Stimulated activated CD8-positive, alpha-beta memory T cell treated with anti-CD3 and anti-CD28 coated beads, Interleukin-4, amount 100 ng/mL, for 24 hours (primary cell): Measurements from ENCODE around the gene DOCK11.
"Not testable (repeated sequence)": the region's sequence is repeated elsewhere in the genome, so short reads cannot be mapped to it uniquely, and the experiment has no call there.

Experiments used
- DNase-seq: peaks from one replicate; pipeline ENCODE4 v3.0.0-alpha.2; 2020; ENCODE audit warnings: low read depth

The DOCK11 gene

DNA sequence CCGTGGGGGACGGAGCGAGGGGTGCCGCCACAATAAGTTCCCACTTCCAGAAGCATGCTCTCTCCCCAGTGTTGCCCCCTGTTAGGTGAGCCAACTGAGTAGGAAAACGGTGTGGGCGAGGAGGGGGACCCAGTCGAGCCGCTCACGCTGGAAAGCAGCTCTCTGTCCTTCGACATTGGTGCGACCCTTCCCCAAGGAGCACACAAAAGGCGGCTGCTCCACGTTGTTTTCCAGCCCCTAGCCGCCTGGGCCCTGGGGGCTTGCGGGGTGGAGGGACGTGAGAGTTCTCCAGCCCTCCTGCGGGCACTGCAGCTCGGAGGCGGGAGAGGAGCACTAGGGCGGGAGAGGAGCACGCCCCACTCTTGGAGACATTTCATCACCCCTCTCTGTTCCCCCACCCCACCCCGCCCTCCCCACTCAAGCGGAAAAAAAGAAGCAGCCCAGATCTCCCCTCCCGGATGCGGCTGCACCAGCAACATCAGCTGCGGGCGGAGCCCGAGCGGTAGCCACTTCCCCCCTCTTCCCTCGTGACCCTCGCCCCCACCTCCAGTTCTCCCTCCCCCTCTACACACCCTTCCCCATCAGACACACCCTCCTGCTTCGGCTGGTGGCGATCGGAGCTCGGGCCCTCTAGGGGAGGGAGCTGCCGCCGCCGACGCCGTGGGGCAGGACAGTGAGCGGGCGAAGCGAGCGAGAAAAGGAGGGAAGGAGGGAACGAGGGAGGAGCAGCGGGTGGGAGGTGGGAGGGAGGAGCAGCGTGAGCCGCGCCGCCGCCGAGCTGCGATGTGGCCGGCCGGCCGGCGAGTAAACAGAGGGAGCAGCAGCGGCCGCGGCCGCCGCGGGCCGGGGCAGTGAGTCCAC, at the start of gene DOCK11:
Gene DOCK11, plus strand, starts transcription at position 755 of the 861 bp plus-strand sequence. CDS start 157 bp downstream, outside the sequence.
- DNase-seq = peak; percentile 74

DNA sequence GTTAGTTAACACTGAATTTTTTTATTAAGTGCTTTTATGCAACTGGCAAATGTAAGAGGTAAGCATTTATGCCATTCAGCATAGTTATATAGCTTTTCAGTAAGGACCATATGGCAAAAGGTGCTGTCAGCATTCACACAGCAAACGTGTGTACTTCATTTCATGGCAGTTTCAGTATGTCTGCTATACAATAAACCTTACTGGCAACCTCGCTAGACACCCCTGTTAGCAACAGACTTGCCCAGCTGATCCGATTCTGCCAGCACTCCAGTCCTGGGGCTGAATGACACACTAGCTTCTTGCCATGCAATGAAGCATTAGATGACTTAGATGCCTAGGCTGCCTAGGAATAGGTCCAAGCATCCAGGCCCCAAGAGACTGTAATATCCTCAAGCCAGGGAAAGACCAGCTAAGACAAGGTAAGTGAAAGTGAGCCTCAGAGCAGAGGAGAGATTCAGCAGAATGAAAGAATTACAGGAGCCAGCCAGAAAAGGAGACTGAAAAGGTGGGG, 47.3 kb upstream of the DOCK11 start:
- no peak for DNase-seq

DNA sequence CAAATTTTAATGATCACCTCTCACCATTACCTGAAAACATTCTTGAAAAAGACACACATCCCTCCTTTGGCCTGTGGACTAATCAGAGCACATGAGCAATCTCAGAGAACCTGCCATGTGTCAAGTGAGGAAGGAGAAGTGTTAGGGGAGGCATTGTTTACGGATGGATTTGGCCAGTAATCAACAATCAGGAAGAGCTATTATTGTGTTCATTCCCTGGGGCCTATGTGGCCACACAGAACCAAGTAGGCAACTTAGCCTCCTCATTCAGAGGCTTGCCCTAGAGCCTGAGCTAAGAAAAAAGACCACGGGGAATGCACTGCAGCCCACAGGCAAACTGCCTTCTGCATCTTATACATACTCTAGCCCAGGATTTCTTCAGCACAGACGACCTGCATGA, 40.6 kb upstream of the DOCK11 start:
- DNase-seq = no peak

DNA sequence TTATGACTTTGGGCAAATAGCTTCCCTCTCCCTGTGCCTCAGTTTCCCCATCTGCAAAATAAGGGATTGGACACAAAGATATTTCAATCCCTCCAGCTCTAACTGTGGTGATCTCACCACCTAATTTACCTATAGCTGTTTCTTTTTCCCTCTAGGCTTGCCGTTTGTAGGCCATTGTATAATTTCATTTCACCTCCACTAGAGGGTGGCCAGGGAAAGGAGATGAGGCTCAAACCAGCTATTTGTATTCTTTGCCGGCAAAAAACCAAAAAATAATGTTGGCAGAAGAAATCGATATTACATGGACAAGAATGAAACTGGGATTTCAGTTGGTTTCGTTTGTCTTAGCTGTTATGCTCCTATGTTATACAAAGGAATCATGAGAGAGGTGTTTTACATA, 36.1 kb upstream of the DOCK11 start:
- DNase-seq = no peak

DNA sequence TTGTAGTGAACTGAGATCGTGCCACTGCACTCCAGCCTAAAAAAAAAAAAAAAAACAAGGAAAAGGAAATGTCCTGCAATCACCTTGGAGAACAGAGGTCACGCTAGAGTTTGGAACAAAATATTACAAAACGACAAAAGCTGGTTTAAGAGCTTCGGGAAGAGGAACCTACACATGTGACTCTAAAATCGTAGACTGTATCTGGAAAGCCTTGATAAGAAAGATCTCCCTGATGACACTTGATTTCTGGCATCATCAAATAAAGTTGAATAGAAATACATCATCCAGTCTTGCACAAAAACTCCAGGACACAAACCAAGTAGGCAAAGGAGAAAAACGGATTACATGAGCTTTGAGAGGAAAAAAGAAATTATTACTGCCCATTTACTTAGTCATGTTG, 31.1 kb upstream of the DOCK11 start:
- no peak for DNase-seq

DNA sequence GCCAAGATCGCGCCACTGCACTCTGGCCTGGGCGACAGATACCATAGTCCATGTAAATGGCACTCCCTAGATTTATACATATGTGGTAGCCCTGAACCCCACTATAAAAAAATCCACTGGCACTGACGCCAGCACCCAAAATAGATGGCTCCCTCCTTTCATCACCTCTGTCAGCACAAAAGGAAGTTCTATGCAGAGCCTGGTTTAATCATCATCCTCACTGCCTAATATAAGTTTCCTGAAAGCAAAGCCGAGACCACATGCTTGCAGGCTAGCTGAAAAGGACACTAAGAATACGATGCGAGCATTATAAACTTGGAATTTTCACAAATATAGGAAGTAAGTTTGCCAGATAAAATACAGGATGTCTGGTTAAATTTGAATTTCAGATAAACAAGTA, 27.5 kb upstream of the DOCK11 start:
- DNase-seq = no peak

DNA sequence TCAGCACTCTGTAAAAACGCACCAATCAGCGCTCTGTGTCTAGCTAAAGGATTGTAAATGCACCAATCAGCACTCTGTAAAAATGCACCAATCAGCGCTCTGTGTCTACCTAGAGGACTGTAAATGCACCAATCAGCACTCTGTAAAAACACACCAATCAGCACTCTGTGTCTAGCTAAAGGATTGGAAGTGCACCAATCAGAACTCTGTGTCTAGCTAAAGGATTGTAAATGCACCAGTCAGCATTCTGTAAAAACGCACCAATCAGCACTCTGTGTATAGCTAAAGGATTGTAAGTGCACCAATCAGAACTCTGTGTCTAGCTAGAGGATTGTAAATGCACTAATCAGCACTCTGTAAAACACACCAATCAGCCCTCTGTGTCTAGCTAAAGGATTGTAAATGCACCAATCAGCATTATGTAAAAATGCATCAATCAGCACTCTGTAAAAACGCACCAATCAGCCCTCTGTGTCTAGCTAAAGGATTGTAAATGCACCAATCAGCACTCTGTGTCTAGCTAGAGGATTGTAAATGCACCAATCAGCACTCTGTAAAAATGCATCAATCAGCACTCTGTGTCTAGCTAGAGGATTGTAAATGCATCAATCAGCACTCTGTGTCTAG, 24.8 kb upstream of the DOCK11 start:
- not testable (repeated sequence) for DNase-seq

DNA sequence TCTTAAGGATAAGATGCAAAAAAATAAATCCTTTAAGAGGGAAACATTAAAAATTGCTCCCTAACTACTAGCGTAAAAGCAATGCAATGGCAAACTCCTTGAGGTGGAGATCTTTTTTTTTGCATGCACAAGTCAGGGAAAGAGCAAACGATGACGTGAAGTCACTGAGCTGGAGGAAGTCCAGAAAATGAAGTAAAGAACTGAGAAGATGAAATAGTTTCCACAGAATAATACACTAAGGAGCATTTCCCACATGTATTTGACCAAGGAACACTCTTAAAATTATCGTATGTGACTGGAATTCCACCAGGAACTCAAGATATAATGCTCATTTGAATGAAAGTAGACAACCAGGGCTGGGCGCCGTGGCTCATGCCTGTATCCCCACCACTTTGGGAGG, 21.0 kb upstream of the DOCK11 start:
- DNase-seq = no peak

DNA sequence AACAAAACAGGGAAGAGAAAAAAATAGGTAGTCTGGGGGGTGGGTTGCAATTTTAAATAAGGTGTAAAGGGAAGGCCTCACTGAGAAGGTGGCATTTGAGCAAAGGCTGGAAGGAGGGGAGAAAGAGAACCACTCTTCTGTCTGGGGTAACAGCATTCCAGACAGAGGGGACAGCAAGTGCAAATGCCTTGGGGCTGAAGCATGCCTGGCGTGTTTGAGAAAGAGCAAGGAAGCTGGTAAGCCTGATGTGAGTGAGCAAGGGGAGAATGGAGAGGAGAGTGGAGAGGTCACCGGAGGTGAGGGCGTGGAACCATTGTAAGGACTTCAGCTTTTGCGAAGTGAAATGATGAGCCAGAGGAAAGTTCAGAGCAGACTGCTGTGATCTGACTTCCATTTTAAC, 19.7 kb upstream of the DOCK11 start:
- DNase-seq = no peak

DNA sequence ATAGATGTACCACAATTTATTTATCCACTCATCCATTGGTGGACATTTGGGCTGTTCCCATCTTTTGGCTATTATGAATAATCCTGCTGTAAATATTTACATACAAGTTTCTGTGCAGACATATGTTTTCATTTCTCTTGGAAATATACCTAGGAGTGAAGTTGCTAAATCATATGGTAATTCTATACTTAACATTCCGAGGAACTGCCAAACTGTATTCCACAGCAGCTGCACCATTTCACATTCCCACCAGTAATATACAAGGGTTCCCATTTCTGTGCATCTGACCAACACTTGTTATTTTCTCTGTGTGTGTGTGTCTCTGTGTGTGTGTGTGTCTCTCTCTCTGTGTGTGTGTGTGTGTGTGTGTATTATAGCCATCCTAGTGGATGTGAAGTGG, 15.4 kb upstream of the DOCK11 start:
- no peak for DNase-seq

DNA sequence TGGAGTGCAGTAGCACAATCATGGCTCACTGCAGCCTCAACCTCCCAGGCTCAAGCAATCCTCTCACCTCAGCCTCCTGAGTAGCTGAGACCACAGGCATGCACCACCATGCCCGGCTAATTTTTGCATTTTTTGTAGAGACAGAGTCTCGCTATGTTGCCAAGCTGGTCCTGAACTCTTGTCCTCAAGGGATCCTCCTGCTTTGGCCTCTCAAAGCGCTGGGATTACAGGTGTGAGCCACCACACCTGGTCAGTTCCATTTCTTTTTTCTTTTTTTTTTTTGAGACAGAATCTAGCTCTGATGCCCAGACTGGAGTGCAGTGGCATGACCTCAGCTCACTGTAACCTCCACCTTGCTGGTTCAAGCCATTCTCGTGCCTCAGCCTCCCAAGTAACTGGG, 13.2 kb upstream of the DOCK11 start:
- DNase-seq = not testable (repeated sequence)

DNA sequence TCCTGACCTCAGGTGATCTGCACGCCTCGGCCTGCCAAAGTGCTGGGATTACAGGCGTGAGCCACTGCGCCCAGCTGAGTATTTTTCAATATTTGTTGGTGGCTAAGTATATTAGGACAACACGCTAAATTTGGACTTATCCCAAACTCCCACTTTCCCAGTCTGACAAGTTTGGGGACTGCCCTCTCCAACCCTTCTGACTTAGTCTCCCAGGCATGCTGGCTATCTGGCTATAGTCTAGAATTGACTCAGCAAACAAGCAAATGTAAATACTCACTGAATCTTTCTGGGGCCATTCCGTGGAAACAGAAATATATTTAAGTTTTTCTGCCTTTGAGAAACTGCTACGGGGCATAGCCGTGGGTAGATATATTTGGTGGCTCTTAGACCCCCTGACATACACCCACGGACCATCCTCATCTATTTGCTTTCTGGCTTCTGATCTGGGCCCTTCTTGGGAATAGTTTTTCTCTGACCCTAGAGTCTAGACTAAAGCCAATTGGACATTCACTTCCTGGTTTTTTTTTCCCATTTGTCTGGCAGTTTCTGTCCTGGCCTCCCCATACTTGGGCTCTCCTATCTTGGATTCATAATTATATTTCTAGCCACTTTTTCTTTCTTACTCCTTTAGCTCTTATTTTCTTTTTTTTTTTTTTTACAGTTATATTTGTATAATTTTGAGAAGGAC, 11.3 kb upstream of the DOCK11 start:
- DNase-seq = no peak

DNA sequence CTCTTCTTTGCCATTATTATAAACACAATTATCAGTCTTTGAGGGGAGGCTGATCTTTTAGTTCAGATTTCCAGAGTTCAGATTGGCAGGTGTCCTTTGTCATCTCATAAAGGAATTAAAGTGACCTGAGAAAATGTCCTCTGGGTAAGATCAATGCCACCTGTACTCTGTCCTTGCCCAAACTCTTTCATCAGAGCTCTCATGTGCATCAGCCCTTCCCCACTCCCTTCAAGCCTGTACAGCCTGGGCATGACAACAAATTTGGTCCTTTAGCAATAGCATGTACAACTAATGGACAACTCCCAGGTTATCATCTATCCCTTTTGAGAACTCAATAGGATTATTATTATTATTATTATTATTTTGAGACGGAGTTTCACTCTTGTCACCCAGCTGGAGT, 8.9 kb upstream of the DOCK11 start:
- not testable (repeated sequence) for DNase-seq

DNA sequence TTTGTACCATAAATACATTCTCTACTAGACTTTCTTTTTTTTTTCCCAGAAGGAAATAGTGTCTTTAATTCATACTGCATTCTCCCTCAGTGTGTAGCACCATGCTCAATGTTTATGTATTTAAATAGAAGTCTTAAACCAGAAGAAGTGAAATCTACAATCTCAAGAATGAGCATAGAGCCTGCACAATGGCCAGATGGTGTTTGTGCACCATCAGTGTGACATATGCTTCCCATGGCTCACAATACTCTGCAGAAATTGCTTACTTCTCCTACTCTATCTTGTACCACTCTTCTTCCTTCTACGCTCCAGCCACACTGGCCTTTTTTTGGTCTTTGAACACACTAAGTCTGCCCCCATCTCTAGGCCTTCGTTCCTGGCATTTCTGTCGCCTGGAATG, 2.6 kb upstream of the DOCK11 start:
- no peak for DNase-seq

DNA sequence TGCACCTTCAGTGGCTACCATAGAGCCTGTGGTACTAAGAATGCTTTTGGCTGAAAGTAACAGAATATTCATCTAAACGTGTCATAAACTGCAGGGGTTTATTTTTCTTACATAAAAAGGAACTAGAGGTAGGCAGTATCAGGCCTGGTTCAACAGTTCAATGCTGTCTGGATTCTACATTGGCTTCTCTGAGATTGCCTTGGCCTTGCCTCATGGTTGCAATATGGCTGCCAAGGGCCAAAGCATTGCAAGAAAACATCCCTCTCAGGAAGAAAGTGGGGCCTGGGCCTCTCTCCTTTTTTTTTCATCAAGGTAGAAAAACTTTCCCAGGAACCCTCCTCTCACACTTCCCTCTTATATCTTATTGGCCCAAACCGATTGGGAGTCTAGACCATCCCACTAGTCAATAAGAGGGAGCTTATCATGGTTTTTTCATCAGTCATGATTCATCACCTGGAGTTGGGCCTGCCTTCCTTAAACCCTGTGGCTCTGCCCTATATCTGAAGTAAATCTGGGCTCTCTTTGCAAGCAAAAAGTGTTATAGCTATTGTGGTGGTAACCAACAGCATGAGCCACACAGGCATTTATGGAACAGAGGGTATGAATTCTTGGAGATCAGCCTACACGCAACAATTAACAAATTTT, 1.8 kb upstream of the DOCK11 start:
- DNase-seq = no peak

DNA sequence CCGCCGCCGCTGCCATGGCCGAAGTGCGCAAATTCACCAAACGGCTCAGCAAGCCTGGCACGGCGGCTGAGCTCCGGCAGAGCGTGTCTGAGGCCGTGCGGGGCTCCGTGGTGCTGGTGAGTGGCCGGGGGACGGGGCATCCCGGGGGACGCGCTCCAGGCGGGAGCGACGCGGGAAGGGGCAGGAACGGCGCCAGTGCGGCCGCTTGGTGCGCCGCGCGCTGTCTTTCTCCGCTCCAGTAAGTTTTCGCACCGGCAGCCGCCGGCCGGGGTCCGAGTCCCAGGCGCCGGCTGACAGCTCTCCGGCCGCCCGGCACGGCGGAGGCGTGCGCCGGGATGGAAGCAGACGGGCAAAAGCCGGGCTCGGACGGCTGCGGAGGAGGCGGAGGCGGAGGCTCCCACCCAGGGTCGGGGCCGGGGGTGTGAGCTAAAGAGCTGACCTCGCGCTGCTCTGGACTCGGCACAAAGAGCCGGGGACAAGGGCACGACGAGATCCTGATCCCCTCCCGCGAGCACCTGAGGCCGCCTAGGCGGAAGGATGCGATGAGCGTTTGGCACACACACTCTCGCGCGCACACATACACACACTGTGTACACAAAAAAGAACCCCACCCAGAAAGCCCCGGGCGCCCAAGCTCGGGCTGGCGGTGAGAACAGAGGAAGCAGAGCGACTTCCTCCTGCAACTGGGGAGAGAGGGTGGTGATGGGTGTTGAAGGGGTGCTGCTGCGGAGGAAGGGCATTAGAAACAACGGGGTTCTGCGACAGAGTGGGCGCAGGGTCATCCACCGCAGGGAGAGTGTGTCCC, 545 bp downstream of the DOCK11 start:
- peak; percentile 44 for DNase-seq

DNA sequence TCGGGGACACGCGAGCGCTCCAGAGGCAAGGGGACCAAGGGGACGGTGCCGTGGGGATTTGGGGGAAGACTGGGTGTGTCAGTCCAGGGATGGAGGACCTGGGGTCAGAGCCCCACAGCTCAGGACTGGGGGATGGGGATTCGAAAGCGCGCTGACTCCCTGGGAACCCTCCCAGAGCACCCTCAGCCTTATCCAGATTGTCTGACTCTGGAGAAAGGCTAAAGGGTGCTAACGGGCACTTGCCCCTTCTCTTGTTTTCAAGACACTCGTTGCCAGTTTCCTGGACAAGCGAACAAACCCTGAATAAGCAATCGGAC, 1.1 kb downstream of the DOCK11 start:
- no peak for DNase-seq

DNA sequence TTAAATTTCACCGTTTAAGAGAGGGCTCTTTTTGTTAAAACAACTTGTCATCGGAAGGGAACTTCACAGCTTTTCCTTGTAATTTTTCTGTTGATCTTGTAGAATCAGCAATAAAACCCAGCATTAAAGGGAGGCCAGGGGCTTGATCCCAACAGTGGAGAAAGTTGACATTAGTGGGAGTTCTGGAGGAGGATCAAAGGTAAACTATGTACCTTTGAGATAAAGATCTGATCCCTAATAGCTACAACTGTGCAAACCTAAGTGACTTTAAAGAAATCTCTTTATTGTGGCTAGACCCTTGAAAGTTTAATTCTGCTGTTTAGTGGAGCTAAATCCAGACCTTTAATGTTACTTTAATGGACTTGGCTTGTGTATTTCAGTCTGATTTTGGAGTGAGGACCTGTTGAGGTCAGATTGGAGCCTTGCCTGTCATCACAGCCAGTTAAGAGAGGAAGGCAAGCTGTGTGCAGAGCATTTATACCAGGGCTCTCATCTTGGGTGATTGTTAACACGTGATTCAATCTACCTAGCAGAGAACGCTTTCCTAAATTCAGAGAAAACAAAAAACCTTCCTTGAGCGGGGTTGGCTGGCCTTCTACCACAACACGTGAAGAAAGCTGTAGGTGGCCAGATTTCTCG, 1.7 kb downstream of the DOCK11 start:
- no peak for DNase-seq

DNA sequence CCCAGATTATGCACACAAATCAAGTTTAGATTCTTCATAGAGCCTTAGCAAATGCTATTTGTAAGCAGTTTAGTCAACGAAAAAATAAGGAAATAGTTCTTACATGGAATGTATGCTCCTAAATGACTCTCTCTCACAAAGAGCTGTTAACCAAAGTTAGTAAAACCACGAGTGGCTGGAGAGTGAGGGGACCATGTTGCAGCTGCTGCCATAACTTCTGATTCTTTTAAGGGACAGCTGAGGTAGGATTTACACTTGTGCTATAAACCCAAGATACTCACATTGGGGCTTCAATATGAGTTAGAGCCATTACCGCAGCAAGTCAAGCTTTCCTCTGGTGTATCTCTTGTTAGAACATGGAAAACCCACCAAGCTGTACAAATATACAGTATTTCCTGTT, 2.7 kb downstream of the DOCK11 start:
- no peak for DNase-seq

DNA sequence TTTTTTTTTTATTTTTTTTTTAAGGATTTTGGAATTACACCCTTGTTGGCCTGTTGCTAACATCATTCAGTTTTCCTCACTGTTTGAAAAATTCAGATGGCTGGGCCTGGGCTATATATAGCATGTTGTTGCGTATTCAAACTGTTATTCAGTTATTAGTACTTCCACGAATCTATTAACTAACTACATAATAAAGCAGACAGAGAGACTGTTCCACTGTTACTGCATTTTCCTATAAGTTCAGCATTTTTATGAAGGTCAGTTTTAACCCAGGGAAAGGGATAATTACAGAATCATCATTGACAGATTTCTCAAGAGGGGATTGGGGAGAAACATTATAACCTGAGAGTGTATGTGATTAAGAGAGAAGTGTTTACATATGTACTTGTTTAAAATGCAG, 3.1 kb downstream of the DOCK11 start:
- DNase-seq = no peak

DNA sequence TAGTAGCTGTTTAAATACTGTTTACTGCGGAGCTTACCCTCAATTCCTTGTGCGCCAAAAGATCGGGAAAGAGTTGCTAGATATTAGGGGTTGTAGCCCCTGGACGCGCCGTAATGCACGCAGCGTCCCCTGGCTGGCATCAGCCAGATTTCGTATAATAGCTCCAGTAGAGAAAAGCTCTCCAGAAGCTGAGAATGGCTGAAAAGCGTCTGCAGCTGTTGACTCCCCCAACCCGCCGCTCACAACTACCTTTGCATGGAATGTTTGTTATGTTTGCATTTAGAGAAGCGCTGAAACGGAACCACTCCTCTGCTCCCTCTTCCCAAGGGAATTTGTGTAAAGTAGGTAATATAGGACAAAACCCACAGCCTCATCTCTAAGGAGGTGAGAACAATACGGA, 3.7 kb downstream of the DOCK11 start:
- DNase-seq = no peak
